MG63 (cell line): ENCODE data around the gene FAM217A. TPM values are rescaled to one million over a fixed set of nuclear protein-coding genes. Genes with fewer than 3 reads are reported as not detected.
A peak's percentile ranks its signal among the peaks of the same experiment; 100 is the strongest.
"Not testable (repeated sequence)": the region's sequence is repeated elsewhere in the genome, so short reads cannot be mapped to it uniquely, and the experiment has no call there.

ENCODE experiments used
- DNase-seq: peaks from one replicate; pipeline ENCODE4 v3.0.0-alpha.2; 2020
- H3K27me3 ChIP-seq: fragments of 250-450 bp; sonication (Bioruptor Pico); 2 replicates; pipeline ENCODE4 v1.5.1; 2020; ENCODE audit warnings: mild to moderate bottlenecking, moderate library complexity
- H3K36me3 ChIP-seq: fragments of 250-450 bp; sonication (Bioruptor Pico); 2 replicates; pipeline ENCODE4 v1.5.1; 2020; ENCODE audit warnings: mild to moderate bottlenecking, moderate library complexity
- H3K4me3 ChIP-seq: fragments of 250-450 bp; sonication (Bioruptor Pico); 2 replicates; pipeline ENCODE4 v1.5.1; 2020; ENCODE audit warnings: mild to moderate bottlenecking, moderate library complexity
- H3K9me3 ChIP-seq: fragments of 250-450 bp; sonication (Bioruptor Pico); 2 replicates; pipeline ENCODE4 v1.5.1; 2020; ENCODE audit warnings: mild to moderate bottlenecking, moderate library complexity
- total RNA-seq: library from RNA; depleted of rRNA; stranded (reverse); fragments of >200 nt; shearing (Covaris generic); gene quantifications from 2 replicates; pipeline ENCODE4 v1.2.3, GENCODE V29; 2014; ENCODE audit warnings: low replicate concordance; rRNA removed

The FAM217A gene, protein sequence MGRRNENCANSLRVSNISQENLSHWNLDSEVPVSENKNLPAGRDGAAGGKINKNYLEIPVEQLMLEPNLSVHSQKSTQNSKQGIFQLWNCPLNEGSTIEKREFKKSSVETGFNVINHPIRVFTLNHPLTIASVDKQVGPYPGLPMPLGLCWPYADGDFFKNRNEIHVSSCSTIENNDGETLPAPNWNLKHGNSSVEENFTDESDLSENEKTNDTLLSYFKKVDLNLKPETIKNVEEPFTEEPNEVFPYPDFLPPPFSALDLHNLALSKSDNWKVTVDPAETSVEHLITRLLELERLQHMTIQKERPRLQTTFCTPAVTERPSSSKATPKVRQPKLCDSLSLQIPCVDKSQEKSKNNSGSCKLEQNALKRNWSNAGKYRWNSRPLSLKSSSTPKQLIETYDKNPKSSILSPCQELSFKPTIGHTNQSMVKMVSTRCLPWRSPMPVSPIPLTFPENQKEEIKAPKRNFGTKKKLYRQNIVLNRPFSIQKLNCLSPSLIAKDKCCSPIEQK
- total RNA-seq: not detected in 2 replicates

DNA sequence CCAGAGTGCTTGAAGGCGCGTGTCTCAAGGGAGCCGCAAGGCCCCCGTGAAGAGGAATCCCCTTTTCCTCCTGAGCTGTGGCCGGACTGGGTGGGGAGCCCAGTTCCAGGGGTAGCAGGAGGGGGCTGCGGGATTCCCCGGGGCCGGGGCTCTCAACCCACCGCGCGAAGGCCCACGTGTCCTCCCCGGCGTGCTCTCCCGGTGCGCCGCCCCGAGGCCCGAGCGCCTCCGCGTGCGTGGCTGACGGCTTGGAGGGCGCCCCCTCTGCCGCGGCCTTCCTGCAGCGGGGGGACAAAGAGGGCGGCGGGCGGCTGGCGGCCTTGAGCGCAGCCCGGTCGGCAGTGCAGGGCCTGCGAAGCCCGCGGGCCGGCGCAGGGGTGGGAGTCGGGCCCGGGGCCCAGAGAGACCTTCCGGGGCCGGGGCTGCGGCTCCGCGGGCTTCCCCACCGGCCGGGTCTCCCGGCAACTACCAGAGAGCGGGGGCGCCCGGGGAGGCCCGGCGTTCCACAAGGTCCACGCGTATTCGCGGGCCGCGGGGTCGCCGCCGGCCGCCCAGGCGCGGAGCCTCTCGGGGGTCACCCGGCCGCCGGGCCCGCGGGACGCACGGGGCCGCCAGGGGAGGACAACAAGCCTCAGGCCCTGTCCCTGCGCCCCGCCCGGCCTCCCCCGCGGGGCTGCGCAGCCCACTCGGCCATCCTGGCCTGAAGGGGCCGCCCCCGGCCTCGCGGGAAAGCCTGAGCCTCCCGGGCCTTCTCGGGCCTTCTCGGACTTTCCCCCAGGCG is at the start of gene FAM217A:
FAM217A (minus strand) TSS at position 447 of the 781 bp plus-strand sequence. CDS start 1,723 bp downstream, outside the sequence.
- Histone ChIP-seq H3K36me3 (no peaks in the 10 kb centered on the region), H3K27me3 (no peaks in the 10 kb centered on the region), H3K9me3 (no peaks in the 10 kb centered on the region), H3K4me3 (no peak within 1 kb of the TSS)
- no peak for DNase-seq

DNA sequence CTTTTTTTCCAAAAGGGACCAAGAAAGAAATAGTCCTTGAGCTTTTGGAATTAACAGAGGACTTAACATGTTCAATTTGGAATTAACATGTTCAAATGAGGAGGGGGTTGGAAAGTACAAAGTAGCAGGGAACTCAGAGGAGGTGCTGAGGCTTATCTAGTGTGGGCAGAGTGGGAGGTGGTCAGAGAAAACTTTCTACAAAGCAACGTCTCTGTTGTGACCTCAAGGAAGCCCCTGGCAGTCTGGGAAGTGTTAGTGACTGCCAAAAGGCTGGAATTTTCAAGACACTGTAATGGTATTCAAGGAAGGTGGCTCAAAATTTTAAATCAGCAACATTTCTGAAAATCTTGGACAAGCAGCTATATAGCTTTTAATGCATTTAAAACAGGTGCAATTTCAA is 49.1 kb upstream of the FAM217A start:
- Histone ChIP-seq H3K36me3 (peaks cover 16% of the 10 kb centered on the region), H3K27me3 (no peaks in the 10 kb centered on the region), H3K4me3 (no peak overlapping the region), H3K9me3 (no peaks in the 10 kb centered on the region)
- DNase-seq: no peak

DNA sequence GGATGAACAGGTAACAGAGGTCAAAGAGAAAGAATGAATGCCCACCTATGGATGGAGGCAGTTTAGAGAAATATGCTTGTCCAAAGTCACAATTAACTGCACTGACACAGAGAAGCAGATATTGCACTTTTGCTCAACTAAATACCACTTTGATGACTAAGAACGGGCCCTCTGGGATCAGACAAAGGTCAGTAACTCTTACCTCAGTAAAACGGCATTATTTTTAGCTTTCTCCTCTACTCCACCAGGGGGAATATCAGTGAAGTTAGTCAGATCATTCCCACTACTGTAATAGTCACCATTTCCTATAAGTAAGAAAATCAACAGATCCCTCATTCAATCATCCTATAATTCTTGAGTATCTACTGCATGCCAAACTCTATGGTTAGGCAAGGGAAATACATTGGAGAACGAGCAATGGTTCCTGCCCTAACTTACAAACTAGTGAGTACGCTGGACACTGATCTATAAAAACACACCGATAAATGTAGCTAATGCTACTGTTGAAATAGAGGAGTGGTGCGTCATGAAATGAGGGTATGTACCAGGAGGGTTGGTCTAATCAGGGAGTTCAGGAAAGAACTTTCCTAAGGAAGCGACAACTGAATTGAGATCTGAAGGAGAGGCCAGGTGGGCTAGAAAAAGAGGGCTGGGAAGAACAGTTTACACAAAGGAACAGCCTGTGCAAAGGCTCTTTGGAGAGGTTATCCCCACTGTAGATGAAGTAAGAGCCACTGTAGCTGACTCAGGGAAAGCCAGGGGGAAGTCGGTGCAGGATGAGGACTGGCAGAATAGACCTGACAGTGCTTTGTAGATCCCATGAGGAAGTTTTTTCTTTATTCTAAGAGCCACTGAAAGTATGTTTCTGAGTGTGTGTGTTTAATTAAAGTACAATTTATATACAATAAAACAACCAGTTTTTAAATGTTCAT is 47.3 kb upstream of the FAM217A start:
- peak; percentile 9 for DNase-seq
- Histone ChIP-seq H3K27me3 (no peaks in the 10 kb centered on the region), H3K36me3 (peaks cover 18% of the 10 kb centered on the region), H3K9me3 (no peaks in the 10 kb centered on the region), H3K4me3 (no peak overlapping the region)

DNA sequence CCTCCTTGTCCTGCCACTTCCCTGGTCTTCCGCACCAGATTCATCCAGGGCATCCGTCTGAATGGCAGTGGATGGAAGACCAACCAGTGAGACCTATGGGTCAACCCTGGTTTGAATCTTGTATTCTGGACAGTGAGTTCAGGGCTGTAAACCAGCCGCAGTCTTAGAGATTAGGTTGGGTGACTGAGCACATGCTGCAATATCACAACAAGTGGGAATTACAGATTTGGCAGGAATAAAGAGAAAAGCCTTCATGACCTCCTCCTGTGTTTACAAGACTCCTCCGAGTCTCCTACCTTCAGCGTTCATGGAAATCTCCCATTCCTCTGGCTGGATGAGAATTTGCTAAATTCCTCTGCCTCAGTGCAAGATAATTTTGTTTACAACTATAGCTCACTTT is 46.6 kb upstream of the FAM217A start:
- Histone ChIP-seq H3K4me3 (no peak overlapping the region), H3K36me3 (peaks cover 16% of the 10 kb centered on the region), H3K9me3 (no peaks in the 10 kb centered on the region), H3K27me3 (no peaks in the 10 kb centered on the region)
- no peak for DNase-seq

DNA sequence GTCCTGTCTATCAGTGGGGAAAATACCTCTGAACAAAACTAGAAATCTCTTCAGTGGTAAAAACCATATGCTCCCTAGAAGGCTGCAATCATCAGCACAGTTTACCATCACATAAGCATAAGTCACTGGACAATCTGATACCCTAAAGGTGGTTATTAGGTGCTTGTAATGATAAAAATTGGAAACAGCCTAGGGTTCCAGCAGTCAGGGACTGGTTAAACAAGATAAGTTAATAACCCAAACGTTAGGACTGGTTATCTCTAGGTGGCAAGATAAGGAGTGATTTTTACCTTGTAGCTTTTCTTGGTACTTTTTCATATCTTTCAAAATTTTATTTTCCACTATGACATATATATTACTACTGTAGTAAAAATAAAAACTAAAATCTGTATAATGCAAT is 45.4 kb upstream of the FAM217A start:
- DNase-seq: no peak
- Histone ChIP-seq H3K4me3 (no peak overlapping the region), H3K36me3 (peaks cover 11% of the 10 kb centered on the region), H3K27me3 (no peaks in the 10 kb centered on the region), H3K9me3 (no peaks in the 10 kb centered on the region)

DNA sequence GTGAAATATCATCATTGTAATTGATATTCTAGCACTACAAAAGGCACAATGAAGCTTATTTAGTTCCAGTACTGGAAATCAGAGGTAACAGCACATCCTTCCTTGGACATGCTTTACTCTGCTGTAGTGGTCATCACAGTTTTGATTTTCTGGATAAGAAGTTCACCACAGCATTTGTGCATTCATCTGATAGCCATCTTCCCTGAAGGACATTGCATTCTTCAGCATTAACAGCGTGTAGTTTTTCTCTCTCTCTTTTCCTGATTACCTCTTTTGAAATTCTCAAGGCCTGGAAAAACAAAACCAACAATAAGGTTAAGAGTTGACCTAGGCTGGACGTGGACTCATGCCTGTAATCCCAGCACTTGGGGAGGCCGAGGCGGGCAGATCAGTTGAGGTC is 36.8 kb upstream of the FAM217A start:
- Histone ChIP-seq H3K9me3 (no peaks in the 10 kb centered on the region), H3K4me3 (no peak overlapping the region), H3K27me3 (no peaks in the 10 kb centered on the region), H3K36me3 (peaks cover 2% of the 10 kb centered on the region)
- DNase-seq: no peak

DNA sequence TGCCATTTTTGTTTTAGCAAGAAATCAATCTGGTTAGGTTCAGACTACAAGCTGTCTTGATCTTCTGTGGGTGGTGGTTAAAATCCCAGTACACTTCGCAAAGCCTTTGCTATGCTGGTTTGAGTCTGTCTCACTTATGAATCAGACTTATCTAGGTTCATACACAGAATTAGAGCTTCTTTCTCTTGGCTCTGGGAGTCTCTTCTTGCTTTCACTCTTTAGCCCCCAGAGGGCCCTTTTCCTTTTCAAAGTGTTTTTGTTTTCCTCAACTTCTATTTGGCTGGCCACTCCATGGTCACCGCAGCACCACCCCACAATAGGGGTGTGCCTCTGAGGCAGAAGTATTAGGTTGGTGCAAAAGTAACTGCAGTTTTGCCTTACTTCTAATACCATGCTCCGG is 35.2 kb upstream of the FAM217A start:
- H3K4me3 ChIP-seq: no peak overlapping the region

DNA sequence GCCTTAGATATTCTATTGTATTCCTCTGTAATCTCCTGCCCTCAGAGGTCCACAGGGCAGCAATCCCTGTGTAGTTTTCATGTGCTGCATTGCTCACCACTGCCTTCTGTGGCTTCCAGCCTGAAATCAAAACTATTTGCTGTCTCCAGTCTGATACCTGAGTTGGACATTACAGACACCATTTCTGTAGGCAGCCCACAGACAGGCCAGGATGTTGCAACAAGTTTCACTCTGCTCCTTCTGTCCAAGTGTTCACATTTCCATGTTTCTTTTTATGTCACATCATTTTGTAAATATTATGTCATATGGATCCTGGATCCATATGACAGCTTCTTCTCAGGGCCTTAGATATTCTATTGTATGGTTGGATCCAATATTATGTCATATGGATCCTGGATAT is 34.7 kb upstream of the FAM217A start:
- DNase-seq: no peak
- H3K4me3 ChIP-seq: no peak overlapping the region
- no peaks in the 10 kb centered on the region; the same call in 1 of the 2 replicates for H3K27me3 ChIP-seq
- H3K36me3 ChIP-seq: no peaks in the 10 kb centered on the region
- no peaks in the 10 kb centered on the region for H3K9me3 ChIP-seq

More for the DNA sequence above, 35.2 kb upstream of the FAM217A start:
- Histone ChIP-seq H3K27me3 (no peaks in the 10 kb centered on the region), H3K36me3 (no peaks in the 10 kb centered on the region), H3K9me3 (no peaks in the 10 kb centered on the region)
- no peak for DNase-seq

DNA sequence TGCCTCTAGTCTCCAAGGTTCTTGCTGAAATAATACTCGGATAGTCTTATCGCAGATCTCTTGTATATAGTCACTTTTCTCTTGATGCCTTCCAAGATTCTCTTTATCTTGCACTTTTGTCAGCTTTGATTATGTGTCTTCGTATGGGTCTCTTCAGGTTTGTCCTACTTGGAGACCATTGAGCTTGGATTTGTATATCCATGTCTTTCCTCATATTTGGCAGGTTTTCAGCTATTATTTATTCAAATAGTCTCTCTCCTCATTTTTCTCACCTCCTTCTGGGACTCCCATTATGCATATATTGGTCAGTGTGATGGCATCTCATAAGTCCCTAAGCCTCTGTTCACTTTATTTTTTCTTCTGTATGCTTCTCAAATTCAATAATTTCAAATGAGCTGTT is 33.4 kb upstream of the FAM217A start:
- Histone ChIP-seq H3K9me3 (no peaks in the 10 kb centered on the region), H3K4me3 (no peak overlapping the region), H3K36me3 (no peaks in the 10 kb centered on the region), H3K27me3 (no peaks in the 10 kb centered on the region; the same call in 1 of the 2 replicates)
- no peak for DNase-seq

DNA sequence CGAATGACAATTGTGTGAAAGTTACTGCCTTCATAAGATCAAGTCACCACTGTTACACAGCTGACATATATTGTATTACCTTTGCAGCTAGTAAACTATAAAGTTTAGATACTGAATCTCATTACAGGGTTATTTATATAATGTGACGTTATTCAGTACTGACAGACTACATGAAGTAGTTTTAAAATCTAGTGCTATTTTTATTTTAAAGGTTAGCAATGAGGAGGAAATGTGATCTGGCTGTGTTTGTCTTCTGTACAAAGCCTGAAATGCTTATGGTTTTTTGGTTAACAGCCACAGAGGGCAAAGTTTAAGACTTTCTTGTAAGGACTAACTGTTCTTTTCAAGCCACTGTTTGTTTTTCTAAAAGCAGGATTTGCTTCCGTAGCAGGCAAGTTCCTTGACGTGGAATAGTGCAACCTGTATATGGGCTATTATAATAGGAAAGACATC is 30.5 kb upstream of the FAM217A start:
- not testable (repeated sequence) for H3K9me3 ChIP-seq, H3K27me3 ChIP-seq, H3K4me3 ChIP-seq, DNase-seq, H3K36me3 ChIP-seq

DNA sequence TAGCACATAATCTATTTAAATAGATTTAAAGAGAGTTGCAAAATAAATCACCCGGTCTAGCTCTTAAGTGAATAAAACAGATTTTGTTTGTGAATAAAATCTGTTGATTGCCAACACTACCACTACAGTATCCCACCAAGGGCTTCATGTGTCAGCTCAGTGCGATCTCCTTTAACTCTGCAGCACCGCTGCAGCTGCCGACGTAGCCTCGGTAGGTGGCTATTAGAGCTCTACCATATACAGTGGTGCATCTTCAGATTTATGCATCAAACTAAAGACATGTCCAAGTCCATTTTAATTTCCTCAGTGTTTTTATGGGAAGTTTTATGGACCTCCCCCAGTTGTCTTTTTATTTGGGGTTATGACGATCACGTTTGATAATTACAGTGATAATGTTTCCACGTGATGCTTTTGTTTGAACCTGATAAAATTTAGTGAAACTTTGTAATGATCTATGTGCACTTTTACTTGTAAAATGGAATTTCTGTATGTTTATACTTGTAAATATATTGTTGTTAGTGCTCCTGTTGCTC is 29.7 kb upstream of the FAM217A start:
- Histone ChIP-seq H3K9me3 (no peaks in the 10 kb centered on the region), H3K27me3 (no peaks in the 10 kb centered on the region; the same call in 1 of the 2 replicates), H3K4me3 (no peak overlapping the region), H3K36me3 (no peaks in the 10 kb centered on the region)
- no peak for DNase-seq

DNA sequence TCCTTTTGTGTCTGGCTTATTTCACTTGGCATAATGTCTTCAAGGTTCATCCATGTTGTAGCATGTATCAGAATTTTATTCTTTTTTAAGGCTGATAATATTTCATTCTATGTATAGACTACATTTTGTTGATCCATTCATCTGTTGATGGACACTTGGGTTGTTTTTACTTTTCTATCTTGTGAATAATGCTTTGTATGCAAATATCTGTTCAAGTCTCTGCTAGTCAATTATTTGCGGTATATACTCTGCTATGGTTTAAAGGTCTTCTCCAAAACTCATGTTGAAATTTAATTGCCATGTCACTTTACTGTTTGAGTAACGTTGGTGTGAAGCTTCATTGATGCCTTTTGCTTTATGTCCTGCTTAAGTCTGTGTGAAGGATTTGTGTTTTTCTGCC is 28.9 kb upstream of the FAM217A start:
- DNase-seq: no peak
- Histone ChIP-seq H3K9me3 (no peaks in the 10 kb centered on the region), H3K27me3 (no peaks in the 10 kb centered on the region; the same call in 1 of the 2 replicates), H3K36me3 (no peaks in the 10 kb centered on the region), H3K4me3 (no peak overlapping the region)

DNA sequence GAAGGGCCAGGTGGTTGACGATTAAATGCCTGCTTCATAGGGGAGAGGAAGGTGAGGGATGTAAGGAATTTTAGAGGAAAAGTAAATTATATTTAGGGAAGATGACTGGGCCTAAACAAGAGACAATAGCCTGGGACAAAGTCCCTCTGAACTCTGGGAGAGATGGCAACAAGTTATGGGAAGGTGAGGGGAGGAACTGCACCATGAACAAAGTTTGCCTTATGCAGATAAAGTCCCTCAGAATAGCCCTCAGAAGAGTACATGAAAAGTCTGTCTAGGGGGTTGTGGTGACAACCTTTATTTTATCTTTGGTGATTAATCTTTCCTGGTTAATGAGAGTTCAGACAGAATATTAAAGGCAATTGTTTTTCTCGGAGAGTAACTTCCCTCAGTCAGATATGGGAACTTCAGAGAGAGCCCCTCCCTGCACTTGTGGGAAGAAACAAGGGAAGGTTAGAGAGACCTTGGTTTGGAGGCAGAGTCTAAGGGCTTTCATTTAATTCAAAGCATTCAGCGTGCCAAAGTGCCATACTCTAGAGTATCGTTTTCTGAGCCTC is 27.1 kb upstream of the FAM217A start:
- no peak for DNase-seq
- no peaks in the 10 kb centered on the region for H3K9me3 ChIP-seq
- H3K4me3 ChIP-seq: no peak overlapping the region
- no peaks in the 10 kb centered on the region for H3K36me3 ChIP-seq
- no peaks in the 10 kb centered on the region; the same call in 1 of the 2 replicates for H3K27me3 ChIP-seq

DNA sequence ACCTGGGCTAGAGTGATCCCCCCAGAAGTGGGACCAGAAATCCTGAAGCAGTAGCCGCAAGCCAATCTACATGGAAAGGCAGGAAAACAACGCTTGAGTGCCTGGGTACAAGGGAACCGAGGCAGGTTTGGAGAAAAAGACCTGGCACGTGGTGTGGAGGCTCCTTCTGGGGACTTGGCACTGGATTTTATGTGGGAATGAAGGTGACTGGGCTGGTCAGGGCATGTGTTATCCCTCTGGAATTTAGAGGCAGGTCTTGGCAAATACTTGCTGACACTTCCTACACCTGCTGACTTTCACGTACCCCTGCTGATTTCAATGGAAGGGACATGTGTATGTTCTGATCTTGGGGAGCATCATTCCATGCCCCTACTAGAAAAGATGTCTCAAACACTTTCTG is 25.0 kb upstream of the FAM217A start:
- Histone ChIP-seq H3K36me3 (no peaks in the 10 kb centered on the region), H3K27me3 (no peaks in the 10 kb centered on the region; the same call in 1 of the 2 replicates), H3K9me3 (no peaks in the 10 kb centered on the region), H3K4me3 (no peak overlapping the region)
- DNase-seq: no peak

DNA sequence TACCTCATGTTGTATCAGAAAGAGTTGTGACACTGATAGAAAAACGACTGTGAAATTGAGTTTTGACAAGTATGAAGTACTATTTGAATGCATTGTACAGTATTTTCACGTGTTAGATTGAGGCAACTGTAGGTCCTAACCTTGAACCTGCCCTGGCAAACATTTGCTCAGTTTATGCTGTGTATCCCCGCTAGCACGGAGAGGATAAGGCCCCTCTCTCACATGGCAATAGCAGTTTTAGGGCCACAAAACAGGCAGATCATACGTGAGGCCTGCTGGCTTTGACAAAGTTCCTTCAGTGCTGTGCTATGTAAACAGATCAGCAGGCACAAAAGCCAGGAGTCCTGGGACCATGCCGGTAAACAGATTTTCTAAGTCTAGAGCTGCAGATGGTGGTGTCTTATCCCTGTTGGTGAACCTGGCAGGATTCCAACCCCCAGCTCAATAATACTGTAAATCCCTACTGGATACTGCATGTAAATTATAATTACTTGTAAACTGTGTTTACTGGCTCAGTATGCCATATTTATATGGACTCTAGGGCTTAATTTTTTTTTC is 23.8 kb upstream of the FAM217A start:
- Histone ChIP-seq H3K4me3 (no peak overlapping the region), H3K27me3 (no peaks in the 10 kb centered on the region; the same call in 1 of the 2 replicates), H3K9me3 (no peaks in the 10 kb centered on the region), H3K36me3 (no peaks in the 10 kb centered on the region)
- DNase-seq: no peak
